HUES64 (cell line): ENCODE measurements around the gene MED31.

Experiments
- H3K27ac ChIP-seq: 2 replicates; pipeline ENCODE4 v1.7.0; 2013; ENCODE audit warnings: low read depth, low read length, inconsistent platforms
- H3K27me3 ChIP-seq: 2 replicates; pipeline ENCODE4 v1.6.1; 2013; ENCODE audit warnings: mild to moderate bottlenecking, low read length; ENCODE audit not compliant: insufficient read depth
- H3K36me3 ChIP-seq: 2 replicates; pipeline ENCODE4 v1.6.1; 2013; ENCODE audit warnings: mild to moderate bottlenecking, low read length; ENCODE audit not compliant: insufficient read depth
- H3K4me1 ChIP-seq: 2 replicates; pipeline ENCODE4 v1.6.1; 2013; ENCODE audit warnings: mild to moderate bottlenecking, low read length, moderate library complexity; ENCODE audit not compliant: insufficient read depth
- H3K4me3 ChIP-seq: 2 replicates; pipeline ENCODE4 v1.5.1; 2013; ENCODE audit warnings: mild to moderate bottlenecking, low read length, moderate library complexity
- H3K9ac ChIP-seq: 2 replicates; pipeline ENCODE4 v1.6.1; 2013; ENCODE audit warnings: mild to moderate bottlenecking, low read depth, low read length
- H3K9me3 ChIP-seq: 2 replicates; pipeline ENCODE4 v1.6.1; 2013; ENCODE audit warnings: low read depth, low read length; ENCODE audit not compliant: insufficient read depth
- WGBS: fragments of 150-250, 120-280 bp; methylation state at CpG from one replicate; pipeline ENCODE4 v1.1.7; 2013; ENCODE audit warnings: missing lambda C conversion rate; 5-methylcytosine and 5-hydroxymethylcytosine counted together

MED31 gene

GRCh38 chr17:6686026-6686425 is 34.6 kb upstream of the MED31 start:
- H3K36me3 ChIP-seq = no peaks in the 10 kb centered on the region
- H3K4me3 ChIP-seq = no peak overlapping the region
- no peaks in the 10 kb centered on the region for H3K9me3 ChIP-seq
- no peak overlapping the region for H3K9ac ChIP-seq
- no peaks in the 10 kb centered on the region for H3K4me1 ChIP-seq
- WGBS = 92% methylated on average over 4 of the region's 4 CpGs
- H3K27me3 ChIP-seq = no peaks in the 10 kb centered on the region
- H3K27ac ChIP-seq = no peak overlapping the region

GRCh38 chr17:6684881-6685767 is 33.7 kb upstream of the MED31 start:
- no peaks in the 10 kb centered on the region for H3K9me3 ChIP-seq
- no peak overlapping the region for H3K27ac ChIP-seq
- H3K36me3 ChIP-seq = no peaks in the 10 kb centered on the region
- H3K9ac ChIP-seq = no peak overlapping the region
- no peaks in the 10 kb centered on the region for H3K4me1 ChIP-seq
- H3K27me3 ChIP-seq = no peaks in the 10 kb centered on the region
- no peak overlapping the region for H3K4me3 ChIP-seq
- WGBS = 93% methylated on average over 14 of the region's 14 CpGs

DNA sequence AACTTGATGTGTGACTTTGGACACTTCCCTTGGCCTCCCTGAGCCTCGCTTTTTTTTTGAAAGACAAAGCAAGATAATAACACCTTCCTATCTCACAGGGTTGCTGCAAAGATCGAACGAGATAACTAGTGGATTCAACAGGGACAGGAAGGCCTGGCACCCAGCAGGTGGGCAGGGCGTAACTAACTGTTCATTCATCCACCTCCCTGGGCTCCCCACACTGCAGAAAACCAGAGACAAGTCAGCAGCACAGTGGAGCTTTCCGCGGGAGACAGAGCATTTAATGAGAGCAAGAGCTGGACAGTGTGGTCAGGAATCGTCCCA is 33.0 kb upstream of the MED31 start:
- 77% methylated on average over 7 of the region's 7 CpGs for WGBS
- no peak overlapping the region for H3K27ac ChIP-seq
- H3K4me1 ChIP-seq = no peaks in the 10 kb centered on the region
- H3K4me3 ChIP-seq = no peak overlapping the region
- no peaks in the 10 kb centered on the region for H3K9me3 ChIP-seq
- no peak overlapping the region for H3K9ac ChIP-seq
- no peaks in the 10 kb centered on the region for H3K36me3 ChIP-seq
- H3K27me3 ChIP-seq = no peaks in the 10 kb centered on the region

DNA sequence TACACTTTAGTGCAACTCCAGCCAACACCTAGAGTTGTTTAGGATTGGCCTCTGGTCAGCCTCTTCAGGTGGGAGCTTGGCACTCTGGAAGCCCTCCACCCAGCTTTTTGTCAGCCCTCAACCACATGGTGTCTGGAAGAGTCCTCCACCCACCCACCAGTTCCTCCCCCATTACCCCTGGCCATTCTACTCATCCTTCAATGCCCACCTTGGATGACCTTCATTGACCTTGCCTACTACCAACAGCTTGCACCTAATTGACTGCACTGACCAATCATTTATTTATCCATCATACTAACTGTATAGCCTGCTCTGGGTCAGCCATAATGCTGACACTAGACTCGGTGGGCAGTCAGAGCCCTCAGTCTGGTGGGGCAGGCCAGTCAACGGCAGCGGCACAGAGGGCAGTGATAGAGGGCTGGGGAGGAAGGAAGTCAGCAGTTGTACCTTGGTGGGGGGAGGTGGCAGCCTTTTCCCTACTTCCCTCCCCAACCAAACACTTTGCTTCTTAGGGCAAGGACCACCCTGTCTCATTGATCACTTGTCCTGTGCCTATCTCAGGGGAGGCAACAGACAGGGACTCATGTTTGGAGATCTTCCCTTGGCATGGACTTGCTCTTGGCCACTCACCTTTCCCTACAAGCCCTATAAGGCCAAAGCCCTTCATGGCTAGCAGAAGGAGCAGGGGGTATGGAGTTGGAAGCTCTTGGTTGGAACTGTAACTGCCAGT is 32.5 kb upstream of the MED31 start:
- 87% methylated on average over 3 of the region's 3 CpGs for WGBS
- no peak overlapping the region for H3K4me3 ChIP-seq
- no peaks in the 10 kb centered on the region for H3K4me1 ChIP-seq
- H3K9ac ChIP-seq = no peak overlapping the region
- no peaks in the 10 kb centered on the region for H3K36me3 ChIP-seq
- no peaks in the 10 kb centered on the region for H3K9me3 ChIP-seq
- H3K27me3 ChIP-seq = no peaks in the 10 kb centered on the region
- H3K27ac ChIP-seq = no peak overlapping the region

- Histone ChIP-seq H3K4me3 (no peak overlapping the region), H3K9me3 (no peaks in the 10 kb centered on the region), H3K4me1 (no peaks in the 10 kb centered on the region), H3K36me3 (no peaks in the 10 kb centered on the region), H3K27me3 (no peaks in the 10 kb centered on the region), H3K27ac (no peak overlapping the region), H3K9ac (no peak overlapping the region)
- WGBS = 100% methylated on average over 1 of the region's 3 CpGs
These were observed 31.8 kb upstream of the MED31 start for GRCh38 chr17:6683081-6683684.

GRCh38 chr17:6682339-6682738 is 30.9 kb upstream of the MED31 start:
- Histone ChIP-seq H3K4me1 (no peaks in the 10 kb centered on the region), H3K36me3 (no peaks in the 10 kb centered on the region), H3K4me3 (no peak overlapping the region), H3K9me3 (no peaks in the 10 kb centered on the region), H3K27ac (no peak overlapping the region), H3K27me3 (no peaks in the 10 kb centered on the region), H3K9ac (no peak overlapping the region)
- 94% methylated on average over 4 of the region's 4 CpGs for WGBS

DNA sequence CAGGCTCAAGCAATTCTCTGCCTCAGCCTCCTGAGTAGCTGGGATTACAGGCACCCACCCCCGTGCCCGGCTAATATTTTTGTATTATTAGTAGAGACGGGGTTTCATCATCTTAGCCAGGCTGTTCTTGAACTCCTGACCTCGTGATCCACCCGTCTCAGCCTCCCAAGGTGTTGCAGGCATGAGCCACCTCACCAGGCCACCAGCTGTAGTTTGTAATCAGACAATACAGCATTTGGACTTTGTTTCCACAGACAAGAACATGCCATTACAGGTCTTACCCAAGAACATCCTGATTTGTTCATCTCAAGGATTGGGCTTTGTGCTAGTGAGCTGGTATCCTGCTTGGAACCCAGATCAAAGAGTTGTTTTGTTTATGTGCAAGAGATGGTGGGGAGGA is 30.3 kb upstream of the MED31 start:
- Histone ChIP-seq H3K27ac (no peak overlapping the region), H3K4me1 (no peaks in the 10 kb centered on the region), H3K9ac (no peak overlapping the region), H3K27me3 (no peaks in the 10 kb centered on the region), H3K36me3 (no peaks in the 10 kb centered on the region), H3K4me3 (no peak overlapping the region), H3K9me3 (no peaks in the 10 kb centered on the region)
- WGBS = 94% methylated on average over 5 of the region's 5 CpGs

- WGBS = 92% methylated on average over 4 of the region's 4 CpGs
- no peaks in the 10 kb centered on the region for H3K9me3 ChIP-seq
- no peaks in the 10 kb centered on the region for H3K36me3 ChIP-seq
- H3K27ac ChIP-seq = no peak overlapping the region
- H3K27me3 ChIP-seq = no peaks in the 10 kb centered on the region
- H3K9ac ChIP-seq = no peak overlapping the region
- no peaks in the 10 kb centered on the region for H3K4me1 ChIP-seq
- H3K4me3 ChIP-seq = no peak overlapping the region
These were observed 29.8 kb upstream of the MED31 start for GRCh38 chr17:6681176-6681575.

DNA sequence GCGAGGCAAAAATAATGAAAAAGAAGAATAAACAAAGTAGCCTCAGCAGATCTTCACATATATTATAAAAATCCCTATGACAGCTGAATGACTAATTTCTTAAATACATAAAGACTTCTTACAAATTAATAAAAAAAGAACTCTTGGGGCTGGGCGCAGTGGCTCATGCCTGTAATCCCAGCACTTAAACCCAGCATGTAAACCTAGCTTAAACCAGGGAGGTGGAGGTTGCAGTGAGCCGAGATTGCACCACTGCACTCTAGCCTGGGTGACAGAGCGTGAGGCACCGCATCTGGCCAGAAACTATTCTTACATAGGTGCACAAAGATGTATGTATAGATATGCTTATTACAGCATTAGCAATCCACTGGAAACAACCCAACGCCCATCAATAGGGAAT is 27.8 kb upstream of the MED31 start:
- H3K27me3 ChIP-seq = no peaks in the 10 kb centered on the region
- H3K36me3 ChIP-seq = no peaks in the 10 kb centered on the region
- H3K4me3 ChIP-seq = no peak overlapping the region
- no peak overlapping the region for H3K9ac ChIP-seq
- H3K4me1 ChIP-seq = no peaks in the 10 kb centered on the region
- 94% methylated on average over 3 of the region's 6 CpGs for WGBS
- no peaks in the 10 kb centered on the region for H3K9me3 ChIP-seq
- no peak overlapping the region for H3K27ac ChIP-seq

GRCh38 chr17:6677946-6678345 is 26.5 kb upstream of the MED31 start:
- no peak overlapping the region for H3K27ac ChIP-seq
- H3K27me3 ChIP-seq = no peaks in the 10 kb centered on the region
- no peak overlapping the region for H3K9ac ChIP-seq
- no peak overlapping the region for H3K4me3 ChIP-seq
- WGBS = 93% methylated on average over 6 of the region's 7 CpGs
- H3K9me3 ChIP-seq = no peaks in the 10 kb centered on the region
- no peaks in the 10 kb centered on the region for H3K4me1 ChIP-seq
- H3K36me3 ChIP-seq = no peaks in the 10 kb centered on the region

- Histone ChIP-seq H3K9ac (no peak overlapping the region), H3K4me3 (no peak overlapping the region), H3K4me1 (no peaks in the 10 kb centered on the region), H3K27ac (no peak overlapping the region), H3K9me3 (no peaks in the 10 kb centered on the region), H3K27me3 (no peaks in the 10 kb centered on the region), H3K36me3 (no peaks in the 10 kb centered on the region)
- 89% methylated on average over 16 of the region's 16 CpGs for WGBS
These were observed 25.9 kb upstream of the MED31 start for GRCh38 chr17:6677158-6677831.
